ENCODE results near the gene SH3RF1. TPM values are rescaled to one million over a fixed set of nuclear protein-coding genes. Genes with fewer than 3 reads are reported as not detected.

Gene SH3RF1
- total RNA-seq, 2 donors from 2014 or later: 7.8 to 12.4 TPM

- peaks cover 11% of the 10 kb centered on the region for H3K36me3 ChIP-seq
- DNase-seq (ENCODE audit: low spot score): no peak
- peak overlapping the region in 1 of 2 donors; percentile 66 for H3K27ac ChIP-seq
- no peak overlapping the region for H3K4me3 ChIP-seq
- no peaks in the 10 kb centered on the region for H3K9me3 ChIP-seq
- no peaks in the 10 kb centered on the region for H3K27me3 ChIP-seq
- H3K4me1 ChIP-seq: peaks cover 0 to 33% of the 10 kb centered on the region in 2 donors
- no peak for TF ChIP-seq CTCF (IDR thresholded peaks at IDR 0.05)
These were observed 171.0 kb downstream of the SH3RF1 start for GRCh38 chr4:169099771-169100180.

DNA sequence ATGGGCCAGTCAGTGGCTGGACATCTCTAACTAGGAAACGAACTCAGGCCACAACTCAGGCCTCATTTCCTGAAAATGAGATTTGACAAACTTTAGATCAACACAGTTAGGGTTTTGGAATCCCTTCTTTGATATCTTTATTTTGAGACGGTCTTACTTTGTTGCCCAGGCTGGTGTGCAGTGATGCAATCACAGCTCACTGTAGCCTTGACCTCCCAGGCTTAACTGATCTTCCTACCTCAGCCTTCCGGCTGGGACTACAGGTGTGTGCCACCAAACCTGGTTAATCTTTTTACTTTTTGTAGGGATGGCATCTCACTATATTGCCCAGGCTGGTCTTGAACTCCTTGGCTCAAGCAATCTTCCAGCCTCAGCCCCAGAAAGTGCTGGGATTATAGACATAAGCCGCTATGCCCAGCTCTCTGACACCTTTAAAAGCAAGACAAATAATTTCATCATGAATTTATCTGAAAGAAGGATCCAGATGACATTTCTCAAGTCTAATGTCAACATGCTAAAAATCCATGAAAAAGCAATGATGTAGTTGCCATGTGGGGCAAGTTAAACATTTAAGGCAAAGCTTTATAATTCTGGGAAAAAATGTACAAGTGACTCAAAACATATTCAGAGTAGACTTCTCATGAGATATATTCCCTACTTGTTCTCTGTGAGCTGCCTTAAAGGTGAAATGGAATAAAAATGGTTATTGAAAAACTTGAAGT is 171.6 kb downstream of the SH3RF1 start:
- DNase-seq (ENCODE audit: low spot score): no peak
- Histone ChIP-seq H3K27me3 (no peaks in the 10 kb centered on the region), H3K27ac (peak overlapping the region; percentile 2 to 48), H3K4me1 (peaks cover 0 to 28% of the 10 kb centered on the region in 2 donors), H3K36me3 (peaks cover 11% of the 10 kb centered on the region), H3K9me3 (no peaks in the 10 kb centered on the region), H3K4me3 (no peak overlapping the region)
- TF ChIP-seq CTCF (IDR thresholded peaks at IDR 0.05): no peak

DNA sequence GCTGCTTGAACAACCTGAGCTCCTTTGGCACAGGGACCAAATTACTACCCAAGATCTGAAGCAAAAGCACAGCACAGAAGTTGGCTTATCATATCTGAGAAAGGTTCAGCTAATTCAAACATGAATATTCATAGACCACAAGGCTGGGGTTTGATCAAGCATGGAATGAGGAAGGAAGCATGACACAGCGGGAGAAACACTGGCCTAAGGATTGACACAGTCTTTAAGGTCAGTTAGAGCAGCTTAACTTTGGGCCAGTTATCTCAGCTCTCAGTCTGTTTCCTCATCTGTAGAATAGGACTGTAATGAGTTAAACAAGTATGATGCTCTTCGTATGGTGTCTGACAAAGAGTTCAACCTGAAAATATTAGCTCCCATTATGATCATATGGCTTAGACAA is 172.2 kb downstream of the SH3RF1 start:
- no peak for TF ChIP-seq CTCF (IDR thresholded peaks at IDR 0.05)
- Histone ChIP-seq H3K9me3 (no peaks in the 10 kb centered on the region), H3K4me1 (peaks cover 0 to 28% of the 10 kb centered on the region in 2 donors), H3K4me3 (no peak overlapping the region), H3K27me3 (no peaks in the 10 kb centered on the region), H3K27ac (peak overlapping the region in 1 of 2 donors; percentile 48), H3K36me3 (peaks cover 11% of the 10 kb centered on the region)
- DNase-seq (ENCODE audit: low spot score): no peak

GRCh38 chr4:169098054-169098497 is 172.7 kb downstream of the SH3RF1 start:
- H3K36me3 ChIP-seq: peaks cover 11% of the 10 kb centered on the region
- no peak overlapping the region for H3K27ac ChIP-seq
- peaks cover 0 to 29% of the 10 kb centered on the region in 2 donors for H3K4me1 ChIP-seq

GRCh38 chr4:169096221-169096620 is 174.5 kb downstream of the SH3RF1 start:
- H3K27ac ChIP-seq: no peak overlapping the region

More at GRCh38 chr4:169098054-169098497, 172.7 kb downstream of the SH3RF1 start:
- H3K27me3 ChIP-seq: no peaks in the 10 kb centered on the region
- DNase-seq (ENCODE audit: low spot score): no peak
- H3K9me3 ChIP-seq: no peaks in the 10 kb centered on the region
- H3K4me3 ChIP-seq: no peak overlapping the region
- no peak for TF ChIP-seq CTCF (IDR thresholded peaks at IDR 0.05)

More at GRCh38 chr4:169096221-169096620, 174.5 kb downstream of the SH3RF1 start:
- H3K36me3 ChIP-seq: peaks cover 11% of the 10 kb centered on the region
- no peak for TF ChIP-seq CTCF (IDR thresholded peaks at IDR 0.05)
- no peak for DNase-seq (ENCODE audit: low spot score)
- H3K9me3 ChIP-seq: no peaks in the 10 kb centered on the region
- no peaks in the 10 kb centered on the region for H3K27me3 ChIP-seq
- H3K4me1 ChIP-seq: peaks cover 0 to 29% of the 10 kb centered on the region in 2 donors
- no peak overlapping the region for H3K4me3 ChIP-seq

Data from right atrium auricular region (tissue), 2 donors.